ENCODE results near the gene SNAPC3. TPM values are rescaled to one million over a fixed set of nuclear protein-coding genes. Genes with fewer than 3 reads are reported as not detected.

The SNAPC3 gene
- total RNA-seq, 1 experiment from 2014 or later = 28.0 TPM

- no peak overlapping the region for H3K23ac ChIP-seq (ENCODE audit: insufficient read length, low read depth, low read length)
- H3K27ac ChIP-seq (ENCODE audit: insufficient read length, low read depth, low read length) = no peak overlapping the region
- no peak overlapping the region for H2BK20ac ChIP-seq (ENCODE audit: low read depth, low read length, poor library complexity, severe bottlenecking)
- H3K14ac ChIP-seq (ENCODE audit: insufficient read depth, low read length) = no peak overlapping the region
- no peak overlapping the region for H3T11ph ChIP-seq (ENCODE audit: low read length)
- H2AK5ac ChIP-seq (ENCODE audit: insufficient read length, low read length) = no peak overlapping the region
- no peak overlapping the region for H3K56ac ChIP-seq (ENCODE audit: insufficient read length, low read depth, low read length)
- H3K4me1 ChIP-seq (ENCODE audit: insufficient read depth, low read length) = no peaks in the 10 kb centered on the region
- no peak overlapping the region for H3K4me2 ChIP-seq (ENCODE audit: insufficient read depth, insufficient read length, low read length)
- H2BK120ac ChIP-seq (ENCODE audit: low read depth, low read length, poor library complexity, severe bottlenecking) = no peak overlapping the region
- DNase-seq = no peak
- H3K9me3 ChIP-seq (ENCODE audit: control insufficient read depth, low read depth, low read length) = no peaks in the 10 kb centered on the region
- H2BK12ac ChIP-seq (ENCODE audit: insufficient read length, low read depth, low read length) = no peak overlapping the region
- no peak overlapping the region for H2BK15ac ChIP-seq (ENCODE audit: low read depth, low read length)
- H3K9ac ChIP-seq (ENCODE audit: extremely low read depth, insufficient read length, low read length) = no peak overlapping the region
- no peak overlapping the region for H2AFZ ChIP-seq (ENCODE audit: low read length)
- Mint-ChIP-seq H3K4me3 (no peak overlapping the region), H3K27me3 (ENCODE audit: low read depth) (no peaks in the 10 kb centered on the region), H3K9me3 (no peaks in the 10 kb centered on the region), H3K36me3 (ENCODE audit: insufficient read depth in 1 of 3, low read depth in 3 of 3) (peaks cover 23 to 78% (median 62%) of the 10 kb centered on the region in 3 experiments), H3K27ac (no peak overlapping the region), H3K4me1 (no peaks in the 10 kb centered on the region)
- no peaks in the 10 kb centered on the region for H3K79me2 ChIP-seq (ENCODE audit: insufficient read depth, low read length)
- no CpG with 5 or more reads among the region's 5 CpGs for WGBS (ENCODE audit: extremely low coverage, insufficient read length, low lambda C conversion rate)
- H3K18ac ChIP-seq (ENCODE audit: insufficient read length, low read depth, low read length) = no peak overlapping the region
- H4K91ac ChIP-seq (ENCODE audit: insufficient read length, low read depth, low read length) = no peak overlapping the region
- H3K79me1 ChIP-seq (ENCODE audit: insufficient read depth, low read depth, low read length, poor library complexity, severe bottlenecking) = no peaks in the 10 kb centered on the region
- H3K27me3 ChIP-seq (ENCODE audit: insufficient read depth, low read length) = no peaks in the 10 kb centered on the region
- H3K23me2 ChIP-seq (ENCODE audit: insufficient read length, low read depth, low read length, poor library complexity, severe bottlenecking) = no peaks in the 10 kb centered on the region
- no peak overlapping the region for H4K5ac ChIP-seq (ENCODE audit: insufficient read length, low read depth, low read length)
- no peak overlapping the region for H4K8ac ChIP-seq (replicated peaks; ENCODE audit: insufficient read length, low read depth, low read length)
- no peak overlapping the region for H2BK5ac ChIP-seq (ENCODE audit: insufficient read length, low read length)
- no peak for TF ChIP-seq CTCF (conservative IDR thresholded peaks at IDR 0.05)
- H4K20me1 ChIP-seq (ENCODE audit: control insufficient read depth, insufficient read depth, insufficient read length) = no peaks in the 10 kb centered on the region
- H3K4ac ChIP-seq (ENCODE audit: low read depth, low read length) = no peak overlapping the region
Observed at GRCh38 chr9:15453956-15454355, 31.3 kb downstream of the SNAPC3 start.

Data from H9 (cell line).